Liver (tissue), 9 donors: Measurements from ENCODE around the gene PDZD2. TPM values are rescaled to one million over a fixed set of nuclear protein-coding genes. Genes with fewer than 3 reads are reported as not detected.

Source experiments
- DNase-seq: peaks from one replicate; pipeline ENCODE4 v3.0.0-alpha.2; 2017; ENCODE audit warnings: low spot score
- H3K27ac ChIP-seq, 2 donors: one replicate each; pipeline ENCODE4 v1.7.0; 2013; ENCODE audit warnings: inconsistent platforms in 2 of 2, low read length in 2 of 2, control low read depth in 1 of 2, low read depth in 1 of 2, mild to moderate bottlenecking in 1 of 2
- H3K27me3 ChIP-seq, 4 donors: one replicate each; pipeline versions ENCODE4 v1.6.1 to v1.7.0; 2013; ENCODE audit warnings: low read length in 3 of 4, inconsistent platforms in 1 of 4, mild to moderate bottlenecking in 1 of 4, moderate library complexity in 1 of 4; ENCODE audit not compliant: control insufficient read depth in 4 of 4, insufficient read depth in 4 of 4
- H3K36me3 ChIP-seq, 4 donors: one replicate each; pipeline versions ENCODE4 v1.6.1 to v1.7.0; 2013; ENCODE audit warnings: low read length in 3 of 4, mild to moderate bottlenecking in 3 of 4, low read depth in 1 of 4, moderate library complexity in 1 of 4; ENCODE audit not compliant: control insufficient read depth in 4 of 4, insufficient read depth in 3 of 4
- H3K4me1 ChIP-seq, 4 donors: one replicate each; pipeline versions ENCODE4 v1.6.1 to v1.7.0; 2013; ENCODE audit warnings: low read length in 3 of 4, mild to moderate bottlenecking in 3 of 4, moderate library complexity in 1 of 4; ENCODE audit not compliant: control insufficient read depth in 4 of 4, insufficient read depth in 4 of 4
- H3K4me3 ChIP-seq, 3 donors: one replicate each; pipeline versions ENCODE4 v1.6.1 to v1.7.0; 2013; ENCODE audit warnings: low read length in 3 of 3, control low read depth in 1 of 3, low read depth in 1 of 3, mild to moderate bottlenecking in 1 of 3
- H3K9ac ChIP-seq, 2 donors: one replicate each; pipeline ENCODE4 v1.7.0; 2013; ENCODE audit warnings: low read length in 2 of 2, mild to moderate bottlenecking in 2 of 2, moderate library complexity in 2 of 2, control low read depth in 1 of 2, low read depth in 1 of 2
- H3K9me3 ChIP-seq, 4 donors: one replicate each; pipeline versions ENCODE4 v1.6.1 to v1.7.0; 2013; ENCODE audit warnings: low read length in 3 of 4; ENCODE audit not compliant: control insufficient read depth in 4 of 4
- ATF3 ChIP-seq: IDR thresholded peaks from 2 replicates; pipeline ENCODE4 v1.6.1; 2016; ENCODE audit warnings: antibody characterized with exemption
- EGR1 ChIP-seq, 2 donors: IDR thresholded peaks; 2 replicates each; pipeline ENCODE4 v1.6.1; 2016 to 2018; ENCODE audit warnings: antibody characterized with exemption in 2 of 2, low read depth in 2 of 2
- FOXA1 ChIP-seq: IDR thresholded peaks from 2 replicates; pipeline ENCODE4 v1.6.1; 2016; ENCODE audit warnings: antibody characterized with exemption
- FOXA2 ChIP-seq: IDR thresholded peaks from 2 replicates; pipeline ENCODE4 v1.6.1; 2016; ENCODE audit warnings: antibody characterized with exemption
- GABPA ChIP-seq, 2 donors: IDR thresholded peaks in 1 of 2; conservative IDR thresholded peaks in 1 of 2; 2 replicates each; pipeline ENCODE4 v1.6.1; 2016; ENCODE audit warnings: antibody characterized with exemption in 2 of 2, mild to moderate bottlenecking in 1 of 2, moderate library complexity in 1 of 2
- HNF4A ChIP-seq, 2 donors: conservative IDR thresholded peaks; 2 replicates each; pipeline ENCODE4 v1.6.1; 2016; ENCODE audit warnings: antibody characterized with exemption in 2 of 2, mild to moderate bottlenecking in 2 of 2
- HNF4G ChIP-seq: IDR thresholded peaks from 2 replicates; pipeline ENCODE4 v1.6.1; 2016; ENCODE audit warnings: antibody characterized with exemption
- JUND ChIP-seq, 2 donors: IDR thresholded peaks; 2 replicates each; pipeline ENCODE4 v1.6.1; 2016; ENCODE audit warnings: antibody characterized with exemption in 2 of 2
- NR2F2 ChIP-seq: IDR thresholded peaks from 2 replicates; pipeline ENCODE4 v1.6.1; 2016; ENCODE audit warnings: antibody characterized with exemption
- RAD21 ChIP-seq, 2 donors: IDR thresholded peaks; 2 replicates each; pipeline ENCODE4 v1.6.1; 2016; ENCODE audit warnings: antibody characterized with exemption in 2 of 2, mild to moderate bottlenecking in 2 of 2
- RXRA ChIP-seq, 2 donors: IDR thresholded peaks; 2 replicates each; pipeline ENCODE4 v1.6.1; 2017 to 2018; ENCODE audit warnings: antibody characterized with exemption in 2 of 2, mild to moderate bottlenecking in 1 of 2
- SP1 ChIP-seq: IDR thresholded peaks from 2 replicates; pipeline ENCODE4 v1.6.1; 2018; ENCODE audit warnings: antibody characterized with exemption, mild to moderate bottlenecking
- TAF1 ChIP-seq: conservative IDR thresholded peaks from 2 replicates; pipeline ENCODE4 v1.6.1; 2016; ENCODE audit warnings: antibody characterized with exemption, mild to moderate bottlenecking
- YY1 ChIP-seq: IDR thresholded peaks from 2 replicates; pipeline ENCODE4 v1.6.1; 2016; ENCODE audit warnings: antibody characterized with exemption, mild to moderate bottlenecking
- WGBS: extraction: QIAGEN DNeasy Blood & Tissue Kit; methylation state at CpG from one replicate; pipeline ENCODE4 v1.1.7; 2013; 5-methylcytosine and 5-hydroxymethylcytosine counted together
- polyA plus RNA-seq, 2 donors: library from polyadenylated mRNA; stranded (reverse) in 1 of 2; unstranded in 1 of 2; fragments of 200-250 nt in 1 of 2; fragments of >200 nt in 1 of 2; fragmentation: Nextera tagmentation in 1 of 2; extraction: Ambion mirVana in 1 of 2; gene quantifications; one replicate each; pipeline versions ENCODE4 v1.2.1 to v1.2.3, GENCODE V29; 2013 to 2015
- total RNA-seq, 2 donors: library from RNA; depleted of rRNA; stranded (reverse); fragments of >200 nt; gene quantifications; one replicate each; pipeline ENCODE4 v1.2.3, GENCODE V29; 2014
- TF ChIP-seq, protein P1 (sequence below): IDR thresholded peaks from 2 replicates; pipeline ENCODE4 v1.6.1; 2016; ENCODE audit warnings: antibody characterized with exemption
- TF ChIP-seq, protein P2 (sequence below): IDR thresholded peaks from 2 replicates; pipeline ENCODE4 v1.6.1; 2016; ENCODE audit warnings: antibody characterized with exemption
- TF ChIP-seq, protein P3 (sequence below): fragments of 150-350 bp; IDR thresholded peaks from 2 replicates; pipeline ENCODE4 v1.5.1; 2017; ENCODE audit warnings: improper control_type of control experiment, low read depth, low read length; ENCODE audit not compliant: missing input control
- donor health status: healthy.
- donor health status: healthy.
- donor health status: healthy.
- donor health status: healthy.
- donor health status: healthy.

Gene PDZD2
- total and polyA plus RNA-seq, 4 donors = 0.27 to 1.1 (median 0.54) TPM

DNA sequence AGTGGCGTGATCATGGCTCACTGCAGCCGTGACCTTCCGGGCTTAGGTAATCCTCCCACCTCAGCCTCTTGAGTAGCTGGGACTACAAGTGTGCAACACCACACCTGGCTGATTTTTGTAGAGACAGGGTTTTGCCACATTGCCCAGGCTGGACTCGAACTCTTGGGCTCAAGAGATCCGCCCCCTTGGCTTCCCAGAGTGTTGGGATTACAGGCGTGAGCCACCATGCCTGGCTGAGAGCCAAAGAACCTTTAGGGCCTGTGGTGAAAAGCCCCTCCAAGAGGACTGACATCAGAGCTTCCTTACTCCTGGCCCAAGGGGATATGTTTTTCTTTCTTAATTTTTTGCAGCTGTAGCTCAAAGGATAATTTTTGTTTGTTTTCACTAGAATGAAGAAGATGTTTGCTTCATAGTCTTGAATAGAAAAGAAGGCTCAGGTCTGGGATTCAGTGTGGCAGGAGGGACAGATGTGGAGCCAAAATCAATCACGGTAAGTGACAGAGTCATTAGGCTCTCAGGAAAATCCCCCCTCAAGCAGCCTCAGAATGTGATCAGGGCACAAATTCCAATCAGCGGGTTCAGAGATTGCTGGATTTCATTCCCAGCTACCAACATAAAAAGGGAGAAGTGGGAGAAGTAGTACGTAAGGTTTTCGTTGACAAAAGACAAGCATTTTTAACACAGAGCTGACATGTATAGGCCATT lies 458.1 kb downstream of the PDZD2 start:
- H3K9me3 ChIP-seq = no peaks in the 10 kb centered on the region
- no peak for TF ChIP-seq ATF3
- TF ChIP-seq, protein P1, sequence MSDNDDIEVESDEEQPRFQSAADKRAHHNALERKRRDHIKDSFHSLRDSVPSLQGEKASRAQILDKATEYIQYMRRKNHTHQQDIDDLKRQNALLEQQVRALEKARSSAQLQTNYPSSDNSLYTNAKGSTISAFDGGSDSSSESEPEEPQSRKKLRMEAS = no peak
- TF ChIP-seq YY1 = no peak
- no peak for TF ChIP-seq TAF1
- TF ChIP-seq JUND (IDR thresholded peaks at IDR 0.05) = no peak
- no peak for TF ChIP-seq SP1
- TF ChIP-seq NR2F2 = no peak
- TF ChIP-seq HNF4G = no peak
- TF ChIP-seq FOXA1 = no peak
- TF ChIP-seq EGR1 (IDR thresholded peaks at IDR 0.05; ENCODE audit: low read depth in 2 of 2) = no peak
- no peak for TF ChIP-seq GABPA (IDR thresholded peaks at IDR 0.05 in 1 of 2, conservative IDR thresholded peaks at IDR 0.05 in 1 of 2)
- TF ChIP-seq RAD21 (IDR thresholded peaks at IDR 0.05) = no peak
- TF ChIP-seq FOXA2 = no peak
- TF ChIP-seq, protein P2, sequence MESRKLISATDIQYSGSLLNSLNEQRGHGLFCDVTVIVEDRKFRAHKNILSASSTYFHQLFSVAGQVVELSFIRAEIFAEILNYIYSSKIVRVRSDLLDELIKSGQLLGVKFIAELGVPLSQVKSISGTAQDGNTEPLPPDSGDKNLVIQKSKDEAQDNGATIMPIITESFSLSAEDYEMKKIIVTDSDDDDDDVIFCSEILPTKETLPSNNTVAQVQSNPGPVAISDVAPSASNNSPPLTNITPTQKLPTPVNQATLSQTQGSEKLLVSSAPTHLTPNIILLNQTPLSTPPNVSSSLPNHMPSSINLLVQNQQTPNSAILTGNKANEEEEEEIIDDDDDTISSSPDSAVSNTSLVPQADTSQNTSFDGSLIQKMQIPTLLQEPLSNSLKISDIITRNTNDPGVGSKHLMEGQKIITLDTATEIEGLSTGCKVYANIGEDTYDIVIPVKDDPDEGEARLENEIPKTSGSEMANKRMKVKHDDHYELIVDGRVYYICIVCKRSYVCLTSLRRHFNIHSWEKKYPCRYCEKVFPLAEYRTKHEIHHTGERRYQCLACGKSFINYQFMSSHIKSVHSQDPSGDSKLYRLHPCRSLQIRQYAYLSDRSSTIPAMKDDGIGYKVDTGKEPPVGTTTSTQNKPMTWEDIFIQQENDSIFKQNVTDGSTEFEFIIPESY = no peak
- TF ChIP-seq, protein P3, sequence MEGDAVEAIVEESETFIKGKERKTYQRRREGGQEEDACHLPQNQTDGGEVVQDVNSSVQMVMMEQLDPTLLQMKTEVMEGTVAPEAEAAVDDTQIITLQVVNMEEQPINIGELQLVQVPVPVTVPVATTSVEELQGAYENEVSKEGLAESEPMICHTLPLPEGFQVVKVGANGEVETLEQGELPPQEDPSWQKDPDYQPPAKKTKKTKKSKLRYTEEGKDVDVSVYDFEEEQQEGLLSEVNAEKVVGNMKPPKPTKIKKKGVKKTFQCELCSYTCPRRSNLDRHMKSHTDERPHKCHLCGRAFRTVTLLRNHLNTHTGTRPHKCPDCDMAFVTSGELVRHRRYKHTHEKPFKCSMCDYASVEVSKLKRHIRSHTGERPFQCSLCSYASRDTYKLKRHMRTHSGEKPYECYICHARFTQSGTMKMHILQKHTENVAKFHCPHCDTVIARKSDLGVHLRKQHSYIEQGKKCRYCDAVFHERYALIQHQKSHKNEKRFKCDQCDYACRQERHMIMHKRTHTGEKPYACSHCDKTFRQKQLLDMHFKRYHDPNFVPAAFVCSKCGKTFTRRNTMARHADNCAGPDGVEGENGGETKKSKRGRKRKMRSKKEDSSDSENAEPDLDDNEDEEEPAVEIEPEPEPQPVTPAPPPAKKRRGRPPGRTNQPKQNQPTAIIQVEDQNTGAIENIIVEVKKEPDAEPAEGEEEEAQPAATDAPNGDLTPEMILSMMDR = no peak
- no peak for TF ChIP-seq HNF4A (conservative IDR thresholded peaks at IDR 0.05)
- no peak for TF ChIP-seq RXRA (IDR thresholded peaks at IDR 0.05)
- H3K27me3 ChIP-seq = no peaks in the 10 kb centered on the region
- no peak overlapping the region for H3K4me3 ChIP-seq
- WGBS = 95% methylated on average over 10 of the region's 10 CpGs
- DNase-seq = no peak
- no peak overlapping the region for H3K27ac ChIP-seq
- H3K9ac ChIP-seq = no peak overlapping the region
- peaks cover 0 to 3% (median 0%) of the 10 kb centered on the region in 4 donors for H3K4me1 ChIP-seq
- H3K36me3 ChIP-seq = peaks cover 4 to 11% (median 7%) of the 10 kb centered on the region in 4 donors

GRCh38 chr5:32098291-32098690 lies 459.4 kb downstream of the PDZD2 start:
- Histone ChIP-seq H3K9me3 (no peaks in the 10 kb centered on the region), H3K4me1 (no peaks in the 10 kb centered on the region), H3K27me3 (no peaks in the 10 kb centered on the region), H3K27ac (peak overlapping the region; percentile 22 to 62), H3K4me3 (no peak overlapping the region), H3K9ac (no peak overlapping the region), H3K36me3 (peaks cover 6 to 22% (median 14%) of the 10 kb centered on the region in 4 donors)
- TF ChIP-seq NR2F2 (peak; percentile 23), GABPA (IDR thresholded peaks at IDR 0.05 in 1 of 2, conservative IDR thresholded peaks at IDR 0.05 in 1 of 2) (no peak)
- DNase-seq = no peak
- WGBS = 78% methylated on average over 9 of the region's 9 CpGs
